ENCODE data around the gene IFT52. TPM values are rescaled to one million over a fixed set of nuclear protein-coding genes. Genes with fewer than 3 reads are reported as not detected.

Gene IFT52
- total RNA-seq, 4 donors from 2014 or later, result 20.1 to 40.4 (median 28.7) TPM

GRCh38 chr20:43544501-43544900 lies 46.2 kb upstream of the IFT52 start:
- intact Hi-C loops (cut with DNase I), result no loop called here
- 95% methylated on average over 9 of the region's 9 CpGs for WGBS, 2 donors

GRCh38 chr20:43545837-43546578 lies 44.7 kb upstream of the IFT52 start:
- 93 to 96% methylated on average over 4 of the region's 4 CpGs for WGBS, 2 donors
- H3K36me3 ChIP-seq, result no peaks in the 10 kb centered on the region
- H3K27me3 ChIP-seq, result no peaks in the 10 kb centered on the region
- H3K27ac ChIP-seq, result no peak overlapping the region
- no peak for DNase-seq
- no peak overlapping the region for H3K4me3 ChIP-seq (replicated peaks in 1 of 3)
- intact Hi-C loops (cut with DNase I), result no loop called here
- no peaks in the 10 kb centered on the region for H3K4me1 ChIP-seq
- no peak for TF ChIP-seq CTCF (IDR thresholded peaks at IDR 0.05)
- TF ChIP-seq POLR2A (IDR thresholded peaks at IDR 0.05), result no peak
- H3K9me3 ChIP-seq, result no peaks in the 10 kb centered on the region

More at GRCh38 chr20:43544501-43544900, 46.2 kb upstream of the IFT52 start:
- Histone ChIP-seq H3K27me3 (no peaks in the 10 kb centered on the region), H3K9me3 (no peaks in the 10 kb centered on the region), H3K36me3 (no peaks in the 10 kb centered on the region), H3K27ac (no peak overlapping the region), H3K4me1 (no peaks in the 10 kb centered on the region), H3K4me3 (replicated peaks in 1 of 3) (no peak overlapping the region)
- DNase-seq, result no peak
- no peak for TF ChIP-seq POLR2A (IDR thresholded peaks at IDR 0.05)
- TF ChIP-seq CTCF (IDR thresholded peaks at IDR 0.05), result no peak

GRCh38 chr20:43548273-43548880 lies 42.4 kb upstream of the IFT52 start:
- no peak for TF ChIP-seq CTCF (IDR thresholded peaks at IDR 0.05)
- no peak for TF ChIP-seq POLR2A (IDR thresholded peaks at IDR 0.05)
- intact Hi-C loops (cut with DNase I), result no loop called here
- DNase-seq, result no peak
- Histone ChIP-seq H3K27ac (no peak overlapping the region), H3K36me3 (no peaks in the 10 kb centered on the region), H3K4me3 (replicated peaks in 1 of 3) (no peak overlapping the region), H3K9me3 (no peaks in the 10 kb centered on the region), H3K4me1 (no peaks in the 10 kb centered on the region), H3K27me3 (no peaks in the 10 kb centered on the region)
- 63 to 80% methylated on average over 5 of the region's 5 CpGs for whole genome bisulfite sequencing, 2 donors

GRCh38 chr20:43549416-43550065 lies 41.2 kb upstream of the IFT52 start:
- Histone ChIP-seq H3K27ac (no peak overlapping the region), H3K9me3 (no peaks in the 10 kb centered on the region), H3K27me3 (no peaks in the 10 kb centered on the region), H3K4me3 (replicated peaks in 1 of 3) (no peak overlapping the region), H3K4me1 (no peaks in the 10 kb centered on the region), H3K36me3 (no peaks in the 10 kb centered on the region)
- 91 to 93% methylated on average over 4 of the region's 4 CpGs for WGBS, 2 donors
- intact Hi-C loops (cut with DNase I), result no loop called here
- no peak for DNase-seq
- TF ChIP-seq POLR2A (IDR thresholded peaks at IDR 0.05), result no peak

- no peaks in the 10 kb centered on the region for H3K9me3 ChIP-seq
- no peak overlapping the region for H3K4me3 ChIP-seq (replicated peaks in 1 of 3)
- no peaks in the 10 kb centered on the region for H3K27me3 ChIP-seq
- no peaks in the 10 kb centered on the region for H3K4me1 ChIP-seq
- intact Hi-C loops (cut with DNase I), result no loop called here
- DNase-seq, result no peak
- no peak overlapping the region for H3K27ac ChIP-seq
- no peaks in the 10 kb centered on the region for H3K36me3 ChIP-seq
- 93 to 94% methylated on average over 2 of the region's 2 CpGs for WGBS, 2 donors
- TF ChIP-seq POLR2A (IDR thresholded peaks at IDR 0.05), result no peak
- no peak for TF ChIP-seq CTCF (IDR thresholded peaks at IDR 0.05)
Measured at GRCh38 chr20:43550456-43550855, 40.3 kb upstream of the IFT52 start.
